Left ventricle myocardium inferior (tissue), 1 donor: ENCODE results near the gene CNN3. TPM values are rescaled to one million over a fixed set of nuclear protein-coding genes. Genes with fewer than 3 reads are reported as not detected.

Source experiments
- DNase-seq: peaks from one replicate; pipeline ENCODE4 v3.0.0-alpha.2; 2020
- H3K27ac ChIP-seq: fragments of 200-600 bp; replicated peaks from 2 replicates; pipeline ENCODE4 v1.8.0; 2021
- H3K27me3 ChIP-seq: fragments of 200-600 bp; 2 replicates; pipeline ENCODE4 v1.8.0; 2021; ENCODE audit warnings: low read depth
- H3K36me3 ChIP-seq: fragments of 200-600 bp; 2 replicates; pipeline ENCODE4 v1.8.0; 2021
- H3K4me1 ChIP-seq: fragments of 200-600 bp; 2 replicates; pipeline ENCODE4 v1.8.0; 2021
- H3K4me3 ChIP-seq: fragments of 200-600 bp; 2 replicates; pipeline ENCODE4 v1.8.0; 2021; ENCODE audit warnings: mild to moderate bottlenecking, moderate library complexity
- H3K9me3 ChIP-seq: fragments of 200-600 bp; replicated peaks from 2 replicates; pipeline ENCODE4 v1.8.0; 2021
- CTCF ChIP-seq: fragments of 200-600 bp; IDR thresholded peaks from 2 replicates; pipeline ENCODE4 v1.8.0; 2021; ENCODE audit warnings: antibody characterized with exemption, mild to moderate bottlenecking, borderline replicate concordance
- intact Hi-C: fragments of 100-400 bp; cut with micrococcal nuclease; formaldehyde crosslinking; loops from one replicate; pipeline ENCODE4 v1.11.0; 2022
- total RNA-seq: library from RNA; stranded (reverse); fragmentation: NEBNext Ultra II Directional; extraction: Animal tissue kit (Norgen Biotek cat#: 25700); gene quantifications from one replicate; pipeline ENCODE4 v1.2.1, GENCODE V29; 2021
- donor health status: DM: no; HTN: yes; CAD: no; lungs with severe emphysema.

Gene CNN3
- total RNA-seq, 1 donor from 2014 or later = 67.9 TPM

- intact Hi-C loops = no loop called here
- peak overlapping the region; percentile 60 for H3K4me3 ChIP-seq
- H3K4me1 ChIP-seq = peaks cover 20% of the 10 kb centered on the region
- no peaks in the 10 kb centered on the region for H3K36me3 ChIP-seq
- H3K27me3 ChIP-seq = no peaks in the 10 kb centered on the region
- no peak for DNase-seq
- peak overlapping the region; percentile 88 for H3K27ac ChIP-seq
- no peaks in the 10 kb centered on the region for H3K9me3 ChIP-seq
- no peak for TF ChIP-seq CTCF
These were observed 35.1 kb upstream of the CNN3 start for GRCh38 chr1:94961988-94962387.

GRCh38 chr1:94961582-94961981 is 34.7 kb upstream of the CNN3 start:
- Histone ChIP-seq H3K4me3 (no peak overlapping the region), H3K27ac (no peak overlapping the region), H3K27me3 (no peaks in the 10 kb centered on the region), H3K36me3 (no peaks in the 10 kb centered on the region), H3K4me1 (peaks cover 22% of the 10 kb centered on the region), H3K9me3 (no peaks in the 10 kb centered on the region)
- TF ChIP-seq CTCF = no peak
- intact Hi-C loops = no loop called here
- no peak for DNase-seq

DNA sequence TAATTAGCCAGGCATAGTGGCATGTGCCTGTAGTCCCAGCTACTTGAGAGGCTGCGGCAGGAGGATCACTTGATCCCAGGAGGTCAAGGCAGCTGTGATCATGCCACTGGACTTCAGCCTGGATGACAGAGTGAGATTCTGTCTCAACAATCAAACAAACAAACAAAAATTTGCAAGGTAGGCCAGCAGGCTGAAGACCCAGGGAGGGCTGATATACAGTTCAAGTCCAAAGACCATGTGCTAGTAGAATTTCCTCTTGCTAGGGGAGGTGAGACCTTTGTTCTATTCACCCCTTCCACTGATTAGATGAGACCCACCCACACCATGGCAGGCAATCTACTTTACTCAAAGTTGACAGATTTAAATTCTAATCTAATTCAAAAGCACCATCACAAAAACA is 31.2 kb upstream of the CNN3 start:
- Histone ChIP-seq H3K4me3 (no peak overlapping the region), H3K4me1 (peaks cover 44% of the 10 kb centered on the region), H3K36me3 (no peaks in the 10 kb centered on the region), H3K27ac (no peak overlapping the region), H3K27me3 (no peaks in the 10 kb centered on the region), H3K9me3 (peaks cover 2% of the 10 kb centered on the region)
- DNase-seq = no peak
- intact Hi-C loops = no loop called here
- TF ChIP-seq CTCF = no peak

GRCh38 chr1:94955767-94956632 is 29.1 kb upstream of the CNN3 start:
- no peaks in the 10 kb centered on the region for H3K27me3 ChIP-seq
- H3K36me3 ChIP-seq = no peaks in the 10 kb centered on the region
- H3K9me3 ChIP-seq = peaks cover 4% of the 10 kb centered on the region
- no peak for TF ChIP-seq CTCF
- peaks cover 38% of the 10 kb centered on the region for H3K4me1 ChIP-seq
- DNase-seq = peak; percentile 40
- H3K27ac ChIP-seq = peak overlapping the region; percentile 82
- intact Hi-C loops = no loop called here
- no peak overlapping the region for H3K4me3 ChIP-seq

GRCh38 chr1:94954263-94955220 is 27.6 kb upstream of the CNN3 start:
- H3K27me3 ChIP-seq = no peaks in the 10 kb centered on the region
- H3K36me3 ChIP-seq = no peaks in the 10 kb centered on the region
- peak overlapping the region; percentile 82 for H3K27ac ChIP-seq
- H3K4me1 ChIP-seq = peaks cover 46% of the 10 kb centered on the region
- peaks cover 4% of the 10 kb centered on the region for H3K9me3 ChIP-seq
- no peak for TF ChIP-seq CTCF
- intact Hi-C loops = no loop called here
- DNase-seq = no peak
- H3K4me3 ChIP-seq = no peak overlapping the region
